HG02571 (cell line): Measurements from ENCODE around the gene RNF103.
"Not testable (repeated sequence)": the region's sequence is repeated elsewhere in the genome, so short reads cannot be mapped to it uniquely, and the experiment has no call there.

Experiments used
- ATAC-seq: cut with Tn5 transposase; IDR thresholded peaks from one replicate; pipeline ENCODE4 v1.9.1; 2021; ENCODE audit warnings: mild to moderate bottlenecking, moderate library complexity; ENCODE audit not compliant: unreplicated experiment

Gene RNF103

GRCh38 chr2:86627550-86627949, 3.9 kb upstream of the RNF103 start:
- no peak for ATAC-seq

GRCh38 chr2:86625096-86625495, 1.4 kb upstream of the RNF103 start:
- ATAC-seq, result no peak

DNA sequence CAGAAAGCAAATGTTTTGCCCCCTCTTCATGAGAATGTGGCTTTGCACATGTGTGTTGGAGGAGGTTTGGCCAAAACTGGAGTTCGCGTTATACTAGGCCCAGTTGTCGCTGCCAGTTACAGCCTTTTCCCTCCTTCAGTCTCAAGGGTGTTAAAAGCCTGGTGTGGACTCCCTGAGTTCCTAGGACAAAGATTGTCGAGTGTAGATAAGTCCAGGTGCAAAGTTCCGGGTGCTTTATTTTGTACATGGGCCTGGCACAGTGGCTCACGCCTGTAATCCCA, 542 bp upstream of the RNF103 start:
- ATAC-seq, result no peak

DNA sequence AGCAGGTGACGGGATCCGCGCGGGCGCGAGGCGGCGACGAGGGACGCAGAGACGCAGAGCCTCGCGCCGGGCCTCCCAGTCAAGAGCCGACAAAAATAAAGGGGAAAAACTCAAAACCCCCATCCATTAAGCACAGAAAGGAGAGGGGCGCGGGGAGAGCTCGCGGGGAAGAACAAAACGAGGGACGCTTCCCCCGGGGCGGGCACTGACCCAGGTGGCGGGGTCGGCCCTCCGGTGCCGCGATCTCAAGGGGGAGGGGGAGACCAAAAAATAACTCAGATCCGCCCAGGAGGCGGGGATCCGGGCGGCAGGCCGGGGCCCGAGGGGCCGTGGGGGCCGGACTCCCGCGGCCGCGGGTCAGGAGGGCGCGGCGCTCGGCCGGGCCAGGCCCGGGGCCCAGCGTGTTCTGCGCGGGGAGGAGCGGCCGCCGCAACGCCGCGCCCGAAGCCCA, 597 bp downstream of the RNF103 start:
- peak; percentile 51 for ATAC-seq

DNA sequence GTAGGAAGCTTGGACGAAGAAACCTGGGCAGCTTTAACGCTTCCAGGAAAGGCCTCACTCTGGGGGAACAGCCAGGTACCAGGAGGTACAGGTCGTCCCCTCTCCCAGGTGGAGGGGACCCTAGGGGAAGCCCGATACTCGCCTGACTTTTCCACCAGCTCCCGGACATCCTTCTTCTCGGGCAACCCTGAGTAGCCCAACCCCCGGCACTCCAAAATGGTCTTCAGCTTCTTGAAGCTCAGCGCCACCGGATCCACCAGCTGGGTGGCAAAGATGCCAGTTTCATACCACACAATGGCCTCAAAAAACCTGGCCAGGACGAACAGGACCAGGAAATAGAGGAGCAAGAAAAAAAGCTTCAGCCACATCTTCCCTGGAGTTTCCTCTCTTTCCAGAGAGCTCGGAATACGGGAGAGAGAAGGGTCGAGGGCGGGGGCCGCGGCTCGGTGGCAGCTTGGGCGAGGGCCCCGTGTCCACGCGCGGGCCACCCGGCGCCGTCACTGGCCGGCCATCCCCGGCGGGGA, 1.1 kb downstream of the RNF103 start:
- ATAC-seq, result no peak

GRCh38 chr2:86621280-86621943, 2.3 kb downstream of the RNF103 start:
- ATAC-seq, result no peak

DNA sequence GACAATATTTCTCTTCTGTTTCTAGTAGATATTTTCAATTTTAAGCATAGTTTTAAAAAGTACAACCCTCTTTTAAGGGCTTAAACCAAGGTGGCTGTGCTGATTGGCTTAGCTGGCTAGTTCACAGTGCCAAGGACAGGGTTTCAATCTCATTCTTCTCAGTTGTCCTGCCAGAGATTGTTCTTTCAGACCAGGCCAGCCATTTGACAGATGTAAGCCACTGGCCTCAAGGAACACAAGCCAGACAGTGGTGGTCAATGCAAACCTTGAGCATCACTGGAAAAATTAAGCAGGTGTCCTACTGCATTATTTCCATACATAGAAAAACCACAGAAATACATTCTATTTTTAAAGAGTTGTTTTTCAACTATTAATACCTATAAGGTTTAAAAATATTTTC, 5.9 kb downstream of the RNF103 start:
- peak; percentile 58 for ATAC-seq

DNA sequence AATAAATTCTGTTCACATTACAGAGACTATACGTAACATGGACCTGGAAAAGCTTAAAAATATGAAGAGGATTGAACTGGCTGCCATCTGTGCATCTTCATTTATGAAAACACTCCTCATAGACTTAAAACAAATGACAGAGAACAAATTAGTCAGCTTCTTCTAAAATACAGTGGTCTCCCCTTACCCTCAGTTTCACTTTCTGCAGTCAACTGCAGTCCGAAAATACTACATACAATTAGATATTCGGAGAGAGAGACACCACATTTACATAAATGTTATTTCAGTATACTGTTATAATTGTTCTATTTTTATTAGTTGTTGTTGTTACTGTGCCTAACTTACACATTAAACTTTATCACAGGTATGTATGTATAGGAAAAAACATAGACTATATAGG, 6.5 kb downstream of the RNF103 start:
- peak; percentile 56 for ATAC-seq

DNA sequence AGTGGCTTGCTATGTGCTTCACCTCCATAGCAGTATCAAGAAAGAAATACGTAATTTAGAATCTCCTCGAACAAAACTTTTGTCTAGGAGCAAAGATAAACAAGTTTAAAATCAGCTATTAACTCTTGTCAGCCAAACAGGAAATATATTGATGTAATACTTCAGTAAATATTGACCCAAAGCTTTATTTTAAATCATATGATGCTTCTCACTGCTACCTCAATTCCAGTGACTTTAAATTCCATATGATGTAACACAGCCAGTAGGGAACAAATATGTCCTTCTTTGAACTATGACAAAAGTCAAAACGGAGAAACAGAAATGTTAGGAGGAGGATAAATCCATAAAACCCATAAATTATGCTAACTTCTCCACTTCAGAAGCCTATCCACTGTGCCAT, 7.2 kb downstream of the RNF103 start:
- no peak for ATAC-seq

DNA sequence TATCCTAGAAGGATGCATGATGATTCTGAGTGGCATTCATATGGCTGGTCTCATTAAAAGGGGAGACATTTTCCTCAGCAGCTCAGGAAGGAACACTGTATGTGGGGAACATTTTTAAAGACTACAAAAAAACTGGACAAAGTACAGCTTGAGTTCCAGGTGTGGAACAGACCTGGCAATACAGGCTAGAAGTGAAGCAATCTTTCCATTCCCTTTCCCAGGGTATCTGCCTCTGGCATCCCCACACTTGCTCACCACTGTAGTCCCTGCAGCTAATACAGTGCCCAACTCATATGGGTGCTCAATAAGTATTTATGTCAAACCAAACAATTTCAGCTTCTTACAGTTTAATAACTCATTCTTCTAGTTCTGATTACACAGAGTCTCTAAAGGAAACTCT, 8.1 kb downstream of the RNF103 start:
- no peak for ATAC-seq

GRCh38 chr2:86613515-86613914, 10.2 kb downstream of the RNF103 start:
- no peak for ATAC-seq

- ATAC-seq, result no peak
Observed at GRCh38 chr2:86610871-86611270, 12.8 kb downstream of the RNF103 start.

DNA sequence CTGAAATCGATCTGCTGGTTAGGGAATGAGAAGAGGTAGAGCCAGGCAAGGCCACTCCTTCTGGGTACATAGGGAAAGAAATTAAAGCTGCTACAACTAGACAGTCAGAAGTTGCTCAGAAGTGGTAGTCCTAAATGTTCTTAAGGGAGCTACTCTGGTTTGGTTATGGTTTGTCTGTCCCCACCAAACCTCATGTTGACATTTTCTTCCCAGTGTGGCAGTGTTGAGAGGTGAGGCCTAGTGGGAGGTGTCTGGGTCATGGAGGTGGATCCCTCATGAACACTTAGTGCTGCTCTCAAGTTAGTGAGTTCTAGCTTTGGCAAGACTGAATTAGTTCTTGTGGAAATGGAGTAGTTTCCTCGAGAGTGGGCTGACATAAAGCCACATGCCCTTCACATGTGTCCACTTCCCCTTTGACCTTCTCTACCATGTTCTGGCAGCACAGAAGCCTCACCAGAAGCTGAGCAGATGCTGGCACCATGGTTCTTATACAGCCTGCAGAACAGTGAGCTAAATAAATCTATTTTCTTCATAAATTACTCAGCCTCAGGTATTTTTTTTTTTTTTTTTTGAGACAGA, 14.7 kb downstream of the RNF103 start:
- ATAC-seq, result no peak

- ATAC-seq, result no peak
Observed at GRCh38 chr2:86603905-86604304, 19.8 kb downstream of the RNF103 start.

GRCh38 chr2:86598966-86599365, 24.7 kb downstream of the RNF103 start:
- ATAC-seq, result no peak

DNA sequence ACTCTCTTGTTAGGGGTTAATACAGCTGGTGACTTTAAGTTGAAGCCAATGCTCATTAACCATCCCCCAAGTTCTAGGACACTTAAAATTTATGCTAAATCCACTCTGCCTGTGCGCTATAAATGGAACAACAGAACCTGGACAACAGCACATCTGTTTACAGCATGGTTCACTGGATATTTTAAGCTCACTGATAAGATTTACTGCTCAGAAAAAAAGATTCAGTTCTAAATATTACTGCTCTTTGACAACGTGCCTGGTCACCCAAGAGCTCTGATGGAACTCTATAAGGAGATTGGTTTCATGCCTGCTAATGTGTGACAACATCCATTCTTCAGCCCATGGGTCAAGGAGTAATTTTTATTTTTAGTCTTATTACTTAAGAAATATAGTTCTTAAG, 27.5 kb downstream of the RNF103 start:
- no peak for ATAC-seq

GRCh38 chr2:86593266-86593665, 30.4 kb downstream of the RNF103 start:
- no peak for ATAC-seq

- no peak for ATAC-seq
Observed at GRCh38 chr2:86592547-86593230, 31.0 kb downstream of the RNF103 start.

DNA sequence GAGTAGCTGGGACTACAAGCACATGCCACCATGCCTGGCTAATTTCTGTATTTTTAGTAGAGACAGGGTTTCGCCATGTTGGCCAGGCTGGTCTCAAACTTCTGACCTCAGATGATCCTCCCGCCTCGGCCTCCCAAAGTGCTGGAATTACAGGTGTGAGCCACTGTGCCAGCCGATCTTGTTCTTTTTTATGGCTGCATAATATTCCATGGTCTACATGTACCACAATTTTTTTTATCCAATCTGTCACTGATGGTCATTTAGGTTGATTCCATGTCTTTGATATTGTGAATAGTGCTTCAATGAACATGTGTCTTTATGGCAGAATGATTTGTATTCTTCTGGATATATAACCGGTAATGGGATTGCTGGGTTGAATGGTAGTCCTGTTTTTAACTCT, 34.0 kb downstream of the RNF103 start:
- ATAC-seq, result not testable (repeated sequence)

DNA sequence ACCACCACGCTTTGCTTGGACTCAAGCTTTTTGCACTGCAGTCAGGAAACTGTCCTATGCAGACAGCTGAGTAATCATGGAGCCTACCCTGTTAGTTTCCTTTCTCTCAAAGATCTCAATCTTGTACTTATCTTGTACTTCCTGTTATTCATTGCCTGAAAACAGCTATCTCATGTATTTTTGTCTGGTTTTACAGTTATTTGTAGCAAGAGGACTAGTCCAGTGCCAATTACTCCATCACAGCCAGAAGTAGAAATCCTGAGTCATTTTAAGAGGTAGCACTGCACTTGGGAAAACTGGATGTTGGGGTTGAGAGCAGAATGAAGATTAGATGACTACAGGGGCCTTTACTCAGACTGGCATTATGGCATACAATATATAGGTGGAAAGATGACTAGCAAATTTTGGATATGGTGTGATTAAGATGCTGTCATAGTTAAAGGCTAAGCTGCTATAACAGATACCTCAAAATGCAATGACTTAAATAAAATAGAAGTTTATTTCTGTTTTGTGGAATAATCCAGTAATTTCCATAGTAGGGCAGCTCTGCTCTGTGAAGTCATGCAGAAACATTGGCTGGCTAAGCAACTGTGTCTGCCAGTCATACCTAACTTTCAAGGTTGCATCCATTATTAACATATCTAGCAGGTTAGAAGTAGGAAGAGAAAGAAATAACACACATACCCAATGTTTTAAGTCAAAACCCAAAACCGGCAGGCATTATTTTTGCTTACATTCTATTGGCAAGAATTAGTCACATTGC, 39.3 kb downstream of the RNF103 start:
- ATAC-seq, result no peak

GRCh38 chr2:86580560-86580959, 43.1 kb downstream of the RNF103 start:
- ATAC-seq, result no peak
